BLaER1 (cell line): ENCODE results near the gene SLC27A5.
A peak's percentile ranks its signal among the peaks of the same experiment; 100 is the strongest.

Source experiments
- H3K27ac ChIP-seq: shearing (Covaris generic); formaldehyde crosslinking; 2 replicates; pipeline ENCODE4 v1.8.1; 2022
- H3K27me3 ChIP-seq: shearing (Covaris generic); formaldehyde crosslinking; 2 replicates; pipeline ENCODE4 v1.8.1; 2022
- H3K36me3 ChIP-seq: shearing (Covaris generic); formaldehyde crosslinking; 2 replicates; pipeline ENCODE4 v1.8.1; 2022
- H3K4me1 ChIP-seq: shearing (Covaris generic); formaldehyde crosslinking; 2 replicates; pipeline ENCODE4 v1.8.1; 2022
- H3K4me2 ChIP-seq: shearing (Covaris generic); formaldehyde crosslinking; 2 replicates; pipeline ENCODE4 v1.8.1; 2022
- H3K4me3 ChIP-seq: shearing (Covaris generic); formaldehyde crosslinking; 2 replicates; pipeline ENCODE4 v1.8.1; 2022
- H3K9ac ChIP-seq: shearing (Covaris generic); formaldehyde crosslinking; 2 replicates; pipeline ENCODE4 v1.8.1; 2022
- H3K9me3 ChIP-seq: shearing (Covaris generic); formaldehyde crosslinking; 2 replicates; pipeline ENCODE4 v1.8.1; 2022
- H4K20me1 ChIP-seq: shearing (Covaris generic); formaldehyde crosslinking; 2 replicates; pipeline ENCODE4 v1.8.1; 2022
- Cebpa-rat ChIP-seq: shearing (Covaris generic); IDR thresholded peaks from 2 replicates; pipeline ENCODE4 v1.8.1; 2022

Gene SLC27A5, protein sequence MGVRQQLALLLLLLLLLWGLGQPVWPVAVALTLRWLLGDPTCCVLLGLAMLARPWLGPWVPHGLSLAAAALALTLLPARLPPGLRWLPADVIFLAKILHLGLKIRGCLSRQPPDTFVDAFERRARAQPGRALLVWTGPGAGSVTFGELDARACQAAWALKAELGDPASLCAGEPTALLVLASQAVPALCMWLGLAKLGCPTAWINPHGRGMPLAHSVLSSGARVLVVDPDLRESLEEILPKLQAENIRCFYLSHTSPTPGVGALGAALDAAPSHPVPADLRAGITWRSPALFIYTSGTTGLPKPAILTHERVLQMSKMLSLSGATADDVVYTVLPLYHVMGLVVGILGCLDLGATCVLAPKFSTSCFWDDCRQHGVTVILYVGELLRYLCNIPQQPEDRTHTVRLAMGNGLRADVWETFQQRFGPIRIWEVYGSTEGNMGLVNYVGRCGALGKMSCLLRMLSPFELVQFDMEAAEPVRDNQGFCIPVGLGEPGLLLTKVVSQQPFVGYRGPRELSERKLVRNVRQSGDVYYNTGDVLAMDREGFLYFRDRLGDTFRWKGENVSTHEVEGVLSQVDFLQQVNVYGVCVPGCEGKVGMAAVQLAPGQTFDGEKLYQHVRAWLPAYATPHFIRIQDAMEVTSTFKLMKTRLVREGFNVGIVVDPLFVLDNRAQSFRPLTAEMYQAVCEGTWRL

DNA sequence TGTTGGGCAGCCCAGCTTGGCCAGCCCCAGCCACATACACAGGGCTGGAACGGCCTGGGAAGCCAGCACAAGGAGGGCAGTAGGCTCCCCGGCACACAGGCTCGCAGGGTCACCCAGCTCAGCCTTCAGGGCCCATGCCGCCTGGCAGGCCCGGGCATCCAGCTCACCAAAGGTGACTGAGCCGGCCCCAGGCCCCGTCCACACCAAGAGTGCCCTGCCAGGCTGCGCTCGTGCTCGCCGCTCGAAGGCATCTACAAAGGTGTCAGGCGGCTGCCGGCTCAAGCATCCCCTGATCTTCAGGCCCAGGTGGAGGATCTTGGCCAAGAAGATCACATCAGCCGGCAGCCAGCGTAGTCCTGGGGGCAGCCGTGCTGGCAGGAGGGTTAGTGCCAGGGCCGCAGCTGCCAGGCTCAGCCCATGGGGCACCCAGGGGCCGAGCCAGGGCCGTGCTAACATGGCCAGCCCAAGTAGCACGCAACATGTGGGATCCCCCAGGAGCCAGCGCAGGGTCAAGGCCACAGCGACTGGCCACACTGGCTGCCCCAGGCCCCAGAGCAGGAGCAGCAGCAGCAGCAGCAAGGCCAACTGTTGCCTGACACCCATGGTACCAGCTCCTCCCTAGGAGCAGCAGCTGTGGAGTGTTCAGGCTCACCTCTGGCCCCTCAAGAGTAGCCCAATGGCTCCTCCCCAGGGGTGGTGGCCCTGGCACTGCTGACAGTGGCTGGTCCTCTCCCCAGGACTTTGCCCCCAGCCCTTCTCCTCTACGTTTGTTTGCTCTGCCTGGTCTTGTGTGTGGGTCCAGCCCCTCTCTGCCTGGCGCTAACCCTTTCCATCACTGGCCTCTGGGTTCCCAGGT is at the start of gene SLC27A5:
SLC27A5 (minus strand) TSS at position 640 of the 856 bp plus-strand sequence; CDS start at position 603, 37 bp downstream.
- 0 out of 2 replicates have a peak within 1 kb of the TSS, but pooled peaks have one; percentile 13 for H3K27ac ChIP-seq
- no peak for TF ChIP-seq Cebpa-rat

DNA sequence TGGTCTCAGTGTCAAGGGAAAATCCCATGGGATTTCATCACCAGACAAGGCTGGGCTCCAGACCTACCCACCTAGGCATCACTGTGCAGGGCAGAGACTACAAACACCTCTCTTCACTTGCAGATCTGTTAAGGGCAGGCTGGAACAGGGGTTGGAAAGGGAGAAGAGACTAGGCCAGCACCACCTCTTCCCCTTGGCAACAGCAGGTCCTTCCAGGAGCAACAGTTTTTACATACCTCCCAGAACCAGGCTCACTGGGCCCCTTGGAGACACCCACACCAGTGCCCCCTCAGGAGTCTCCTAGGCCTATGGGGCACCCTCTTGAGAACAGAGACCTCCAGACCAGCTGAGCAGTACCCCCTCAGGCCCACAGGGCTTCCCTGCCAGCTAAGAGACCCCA is 49.1 kb upstream of the SLC27A5 start:
- Histone ChIP-seq H3K27ac (peak overlapping the region; percentile 99), H4K20me1 (peaks cover 20% of the 10 kb centered on the region), H3K9ac (no peak overlapping the region), H3K9me3 (no peaks in the 10 kb centered on the region), H3K4me1 (peaks cover 70% of the 10 kb centered on the region), H3K27me3 (no peaks in the 10 kb centered on the region), H3K4me3 (no peak overlapping the region), H3K4me2 (peak overlapping the region; percentile 89), H3K36me3 (peaks cover 18% of the 10 kb centered on the region)
- no peak for TF ChIP-seq Cebpa-rat

More for the DNA sequence above, at the start of gene SLC27A5:
- no peaks in the 10 kb centered on the region for H3K27me3 ChIP-seq
- H3K9ac ChIP-seq, result no peak within 1 kb of the TSS
- no peak within 1 kb of the TSS for H3K4me3 ChIP-seq
- peaks cover 23% of the 10 kb centered on the region for H3K36me3 ChIP-seq
- H3K9me3 ChIP-seq, result peaks cover 24% of the 10 kb centered on the region
- no peak within 1 kb of the TSS for H3K4me2 ChIP-seq
- peaks cover 49% of the 10 kb centered on the region for H3K4me1 ChIP-seq
- peaks cover 9% of the 10 kb centered on the region; the same call in 1 of the 2 replicates for H4K20me1 ChIP-seq

DNA sequence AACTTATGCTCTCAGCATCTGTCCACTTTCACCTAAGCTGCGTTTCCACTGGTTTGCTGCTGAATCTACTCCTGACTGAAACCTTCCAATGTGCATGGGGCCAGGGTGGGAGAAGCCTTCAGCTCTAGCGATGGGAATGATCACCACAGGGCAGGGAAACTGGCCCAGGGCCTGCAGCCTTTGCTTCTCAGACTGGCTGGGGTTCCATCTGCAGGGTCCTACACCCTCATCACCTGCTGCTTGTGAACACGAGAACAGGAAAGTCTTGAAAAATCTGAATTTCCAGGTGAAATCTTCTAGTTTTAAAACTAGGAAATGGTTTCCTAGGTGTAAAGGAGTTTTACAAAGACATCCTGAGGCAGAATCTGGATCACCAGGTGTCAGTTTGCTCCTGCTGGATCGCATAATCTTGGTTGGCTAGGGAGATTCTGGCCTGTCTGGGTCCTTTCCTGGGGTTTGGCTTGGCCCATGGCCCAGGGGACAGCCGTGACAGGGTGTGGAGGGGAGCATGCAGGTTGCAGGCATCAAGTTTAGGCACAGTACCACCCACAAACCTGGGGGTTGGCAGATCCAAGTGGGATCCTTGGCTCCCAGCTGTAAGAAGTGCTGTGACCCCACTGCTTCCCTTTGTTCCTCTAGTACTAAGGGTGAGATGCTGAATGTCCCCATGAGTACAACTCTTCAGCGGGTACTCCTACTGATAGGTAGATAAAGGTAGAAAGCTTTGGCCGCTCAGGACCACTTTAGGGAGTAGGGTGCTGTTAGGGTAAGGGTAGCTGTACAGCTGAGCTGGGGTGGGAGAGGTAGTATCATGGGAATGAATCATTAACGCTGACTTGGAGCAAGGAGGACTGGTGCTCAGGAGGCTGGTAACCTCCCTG is 48.5 kb upstream of the SLC27A5 start:
- H4K20me1 ChIP-seq, result peaks cover 20% of the 10 kb centered on the region
- H3K9ac ChIP-seq, result peak overlapping the region; percentile 97
- no peaks in the 10 kb centered on the region for H3K9me3 ChIP-seq
- peak overlapping the region; percentile 89 for H3K4me2 ChIP-seq
- TF ChIP-seq Cebpa-rat, result no peak
- H3K4me3 ChIP-seq, result peak overlapping the region; percentile 95
- peak overlapping the region; percentile 99 for H3K27ac ChIP-seq
- no peaks in the 10 kb centered on the region for H3K27me3 ChIP-seq
- H3K4me1 ChIP-seq, result peaks cover 76% of the 10 kb centered on the region
- H3K36me3 ChIP-seq, result peaks cover 22% of the 10 kb centered on the region

DNA sequence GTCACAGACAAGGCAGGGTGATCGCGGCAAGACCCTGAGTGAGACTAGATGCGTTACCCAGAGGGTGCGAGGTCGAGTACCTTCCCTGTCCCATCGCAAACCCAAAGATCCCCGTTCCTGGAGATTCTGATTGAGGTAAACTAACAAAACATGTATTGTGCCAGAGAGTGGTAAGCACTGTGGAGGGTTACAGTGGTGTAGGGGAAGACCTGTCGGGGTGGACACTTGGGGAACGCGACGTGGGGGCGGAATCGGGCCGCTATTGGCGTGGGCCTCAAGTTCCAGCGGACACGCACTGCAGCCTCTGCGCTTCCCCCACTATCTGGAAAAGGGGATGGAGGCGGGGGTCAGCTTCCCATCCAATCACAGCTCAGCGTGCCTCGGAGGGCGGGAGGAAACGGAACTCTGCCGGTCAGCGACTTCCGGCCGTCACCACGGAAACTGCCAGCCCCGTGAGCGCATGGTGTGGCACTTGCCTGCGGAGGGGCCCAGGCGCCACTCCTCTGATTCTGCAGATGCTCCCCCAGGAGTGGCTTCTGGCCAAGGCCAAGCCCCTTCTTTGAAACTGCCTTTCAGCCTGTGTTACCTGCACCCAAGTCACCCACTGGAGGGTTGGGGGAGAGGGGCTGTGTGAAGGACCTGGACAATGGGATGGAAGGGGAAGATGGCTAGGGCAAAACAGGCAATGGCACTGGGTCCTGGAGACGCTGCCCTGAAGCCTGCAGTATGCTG is 47.6 kb upstream of the SLC27A5 start:
- Histone ChIP-seq H3K4me3 (peak overlapping the region; percentile 95), H4K20me1 (peaks cover 20% of the 10 kb centered on the region), H3K9ac (peak overlapping the region; percentile 97), H3K9me3 (no peaks in the 10 kb centered on the region), H3K4me1 (peaks cover 75% of the 10 kb centered on the region), H3K27ac (peak overlapping the region; percentile 99), H3K4me2 (peak overlapping the region; percentile 89), H3K27me3 (no peaks in the 10 kb centered on the region), H3K36me3 (peaks cover 19% of the 10 kb centered on the region)
- TF ChIP-seq Cebpa-rat, result no peak

DNA sequence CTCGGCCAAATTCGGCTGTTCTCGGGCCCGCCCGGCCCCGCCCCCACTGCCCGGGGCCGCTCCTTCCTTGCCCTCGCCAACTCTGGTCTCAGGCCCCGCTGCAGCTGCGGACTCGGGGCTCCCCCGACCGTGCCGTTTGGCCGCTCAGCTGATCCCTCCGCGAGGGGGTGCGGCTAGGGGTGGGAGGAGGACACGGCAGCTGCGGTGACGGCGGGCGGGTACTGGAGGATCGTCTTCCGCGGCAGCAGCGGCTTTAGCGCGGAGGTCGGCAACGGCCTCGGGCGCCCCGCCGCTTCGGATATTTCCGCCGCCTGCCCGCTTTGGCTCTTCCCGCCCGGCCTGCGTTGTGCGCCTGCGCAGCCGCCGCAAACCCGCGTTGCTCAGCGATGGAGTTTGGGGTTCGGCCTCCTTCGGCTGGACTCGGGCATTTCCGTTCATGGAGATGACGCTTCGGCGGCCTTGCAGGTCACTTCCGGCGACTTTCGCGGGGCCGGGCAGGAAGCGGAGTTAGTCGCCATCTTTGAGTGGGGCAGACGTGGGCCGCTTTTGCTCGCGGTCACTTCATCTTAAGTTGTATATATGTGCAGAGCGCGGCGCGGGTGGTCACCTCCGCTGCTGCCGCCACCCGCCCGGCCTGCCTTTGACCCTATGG is 47.0 kb upstream of the SLC27A5 start:
- peak overlapping the region; percentile 95 for H3K4me3 ChIP-seq
- H3K4me2 ChIP-seq, result peak overlapping the region; percentile 89
- H3K27me3 ChIP-seq, result no peaks in the 10 kb centered on the region
- no peak for TF ChIP-seq Cebpa-rat
- peak overlapping the region; percentile 97 for H3K9ac ChIP-seq
- peaks cover 20% of the 10 kb centered on the region for H3K36me3 ChIP-seq
- peaks cover 75% of the 10 kb centered on the region for H3K4me1 ChIP-seq
- peaks cover 26% of the 10 kb centered on the region for H4K20me1 ChIP-seq
- no peaks in the 10 kb centered on the region for H3K9me3 ChIP-seq
- peak overlapping the region; percentile 99 for H3K27ac ChIP-seq

DNA sequence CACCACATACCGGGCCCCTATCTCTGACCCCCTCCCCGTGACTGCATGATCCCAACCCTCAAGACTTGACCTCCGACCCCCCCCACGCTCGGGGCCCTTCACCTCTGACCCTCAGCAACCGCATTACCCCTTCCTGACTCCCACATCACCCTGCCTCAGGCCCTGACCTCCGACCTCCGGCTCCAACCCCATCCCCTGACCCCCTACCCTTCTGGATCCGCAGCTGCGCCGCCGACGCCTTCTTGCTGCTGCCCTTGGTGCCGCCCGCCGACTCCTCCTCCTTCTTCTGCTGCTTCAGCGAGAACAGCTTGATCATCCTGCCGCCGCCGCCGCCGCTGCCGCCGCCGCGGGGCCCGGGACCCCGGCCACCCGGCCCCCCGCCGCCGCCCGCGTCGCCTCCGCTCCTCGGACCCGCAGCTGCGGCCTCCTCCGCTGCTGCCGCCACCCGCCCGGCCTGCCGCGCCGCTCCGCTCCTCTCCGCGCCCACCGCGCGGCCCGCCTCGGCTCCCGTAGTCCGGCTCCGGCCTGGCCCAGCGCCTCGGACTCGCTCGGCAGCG is 46.4 kb upstream of the SLC27A5 start, which contains the start of gene UBE2M:
UBE2M (minus strand) TSS at position 546 of the 557 bp plus-strand sequence; CDS start at position 316, 230 bp downstream.
- Histone ChIP-seq H3K9me3 (no peaks in the 10 kb centered on the region), H3K4me3 (peak within 1 kb of the TSS; percentile 95), H3K4me2 (peak within 1 kb of the TSS; percentile 89), H3K4me1 (peaks cover 75% of the 10 kb centered on the region), H3K9ac (peak within 1 kb of the TSS; percentile 97), H4K20me1 (peaks cover 32% of the 10 kb centered on the region), H3K36me3 (peaks cover 26% of the 10 kb centered on the region), H3K27ac (peak within 1 kb of the TSS; percentile 99), H3K27me3 (no peaks in the 10 kb centered on the region)
- TF ChIP-seq Cebpa-rat, result no peak

DNA sequence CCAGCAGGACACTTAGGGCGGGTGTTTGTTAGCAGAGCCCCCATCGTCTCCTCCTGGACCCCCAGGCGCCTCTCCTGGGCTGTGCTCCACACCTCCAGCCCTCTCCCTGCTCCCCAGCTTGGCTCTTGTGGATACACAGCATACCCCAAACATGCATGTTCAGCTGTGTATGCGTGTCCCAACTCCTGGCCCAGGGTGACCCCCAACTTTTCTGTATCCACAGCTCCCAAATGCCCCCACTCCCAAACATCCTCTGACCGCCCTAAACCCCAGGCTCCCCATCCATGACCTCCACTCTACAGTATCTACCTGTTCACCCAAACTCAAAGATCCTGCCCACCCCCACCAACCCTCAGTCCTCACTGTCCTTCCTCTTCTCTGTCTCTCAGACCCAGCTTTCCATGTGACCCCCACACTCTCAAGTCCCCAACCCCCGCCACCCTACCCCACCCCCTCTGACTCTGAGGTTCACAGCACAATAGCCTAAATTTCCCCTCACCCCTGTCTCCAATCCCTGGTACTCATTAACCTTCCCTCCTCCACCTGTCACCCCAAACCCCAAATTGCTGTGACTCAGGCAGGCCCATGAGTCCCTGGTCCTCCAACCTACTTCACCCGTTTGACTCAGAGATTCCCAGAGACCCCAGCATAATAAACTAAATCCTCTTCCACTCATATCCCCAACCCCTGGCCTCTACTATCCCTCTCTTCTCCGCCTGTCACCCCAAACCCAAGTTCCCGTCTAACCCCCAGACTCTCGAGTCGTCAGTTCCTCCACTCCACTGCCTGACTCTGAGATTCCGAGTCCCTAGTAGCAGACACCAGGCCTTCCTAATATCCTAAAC is 45.7 kb upstream of the SLC27A5 start:
- no peak for TF ChIP-seq Cebpa-rat
- H4K20me1 ChIP-seq, result peaks cover 39% of the 10 kb centered on the region
- peaks cover 68% of the 10 kb centered on the region for H3K4me1 ChIP-seq
- H3K36me3 ChIP-seq, result peaks cover 33% of the 10 kb centered on the region
- no peaks in the 10 kb centered on the region for H3K27me3 ChIP-seq
- H3K4me3 ChIP-seq, result peak overlapping the region; percentile 95
- H3K4me2 ChIP-seq, result peak overlapping the region; percentile 89
- H3K27ac ChIP-seq, result peak overlapping the region; percentile 99
- no peaks in the 10 kb centered on the region for H3K9me3 ChIP-seq
- H3K9ac ChIP-seq, result peak overlapping the region; percentile 97
